Brain microvascular endothelial cell (primary cell): Measurements from ENCODE around the gene TOE1.
A peak's percentile ranks its signal among the peaks of the same experiment; 100 is the strongest.

Experiments
- DNase-seq: peaks from one replicate; pipeline ENCODE4 v3.0.0-alpha.2; 2020
- H3K27ac ChIP-seq: fragments of 250-450 bp; sonication (Bioruptor Pico); 2 replicates; pipeline ENCODE4 v1.5.1; 2020; ENCODE audit warnings: mild to moderate bottlenecking, moderate library complexity
- H3K27me3 ChIP-seq: fragments of 250-450 bp; sonication (Bioruptor Pico); replicated peaks from 2 replicates; pipeline ENCODE4 v1.5.1; 2020; ENCODE audit warnings: mild to moderate bottlenecking
- H3K36me3 ChIP-seq: fragments of 250-450 bp; sonication (Bioruptor Pico); replicated peaks from 2 replicates; pipeline ENCODE4 v1.5.1; 2020; ENCODE audit warnings: mild to moderate bottlenecking
- H3K4me3 ChIP-seq: 2 replicates; pipeline ENCODE4 v1.5.1; 2011; ENCODE audit warnings: low read depth, mild to moderate bottlenecking, control low read depth, low read length, moderate library complexity
- CTCF ChIP-seq: IDR thresholded peaks from 2 replicates; pipeline ENCODE4 v1.5.1; 2011; ENCODE audit warnings: low read depth, mild to moderate bottlenecking, moderate library complexity, low read length, control low read depth, inconsistent platforms; ENCODE audit errors: missing control alignments
- in situ Hi-C: cut with HindIII; loops from 2 replicates; pipeline ENCODE4 v1.10.0; 2017; ENCODE audit warnings: low sequenced_read_pairs, low pct_ligation_motif_present

The TOE1 gene

DNA sequence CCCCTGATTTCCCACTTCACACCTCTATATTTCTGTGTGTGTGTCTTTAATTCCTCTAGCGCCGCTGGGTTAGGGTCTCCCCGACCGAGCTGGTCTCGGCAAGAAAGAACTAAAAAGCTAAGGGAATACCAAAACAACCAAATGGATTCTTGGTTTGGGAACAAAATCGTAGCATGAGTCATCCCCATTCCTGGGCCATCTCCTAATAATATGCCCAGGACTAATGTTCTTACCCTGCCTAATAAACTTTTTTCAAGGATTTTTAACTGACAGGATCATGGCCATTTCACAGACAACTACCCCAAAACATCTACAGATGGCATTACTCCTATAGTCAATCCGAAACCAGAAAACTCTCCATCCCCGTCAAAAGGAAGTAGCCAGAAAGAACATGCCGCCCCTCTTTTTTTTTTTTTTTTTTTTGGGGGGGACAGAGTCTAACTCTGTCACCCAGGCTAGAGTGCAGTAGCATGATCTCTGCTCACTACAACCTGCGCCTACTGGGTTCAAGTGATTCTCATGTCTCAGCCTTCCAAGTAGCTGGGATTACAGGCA is 17.4 kb upstream of the TOE1 start:
- in situ Hi-C loops: loop anchor here (25.0 kb wide), 1 partner anchor 310 kb away; the partner anchor contains the start of genes HECTD3 and UROD
- H3K27ac ChIP-seq: no peak overlapping the region
- no peaks in the 10 kb centered on the region for H3K27me3 ChIP-seq
- no peak for DNase-seq
- no peak for TF ChIP-seq CTCF
- H3K36me3 ChIP-seq: no peaks in the 10 kb centered on the region
- no peak overlapping the region for H3K4me3 ChIP-seq

DNA sequence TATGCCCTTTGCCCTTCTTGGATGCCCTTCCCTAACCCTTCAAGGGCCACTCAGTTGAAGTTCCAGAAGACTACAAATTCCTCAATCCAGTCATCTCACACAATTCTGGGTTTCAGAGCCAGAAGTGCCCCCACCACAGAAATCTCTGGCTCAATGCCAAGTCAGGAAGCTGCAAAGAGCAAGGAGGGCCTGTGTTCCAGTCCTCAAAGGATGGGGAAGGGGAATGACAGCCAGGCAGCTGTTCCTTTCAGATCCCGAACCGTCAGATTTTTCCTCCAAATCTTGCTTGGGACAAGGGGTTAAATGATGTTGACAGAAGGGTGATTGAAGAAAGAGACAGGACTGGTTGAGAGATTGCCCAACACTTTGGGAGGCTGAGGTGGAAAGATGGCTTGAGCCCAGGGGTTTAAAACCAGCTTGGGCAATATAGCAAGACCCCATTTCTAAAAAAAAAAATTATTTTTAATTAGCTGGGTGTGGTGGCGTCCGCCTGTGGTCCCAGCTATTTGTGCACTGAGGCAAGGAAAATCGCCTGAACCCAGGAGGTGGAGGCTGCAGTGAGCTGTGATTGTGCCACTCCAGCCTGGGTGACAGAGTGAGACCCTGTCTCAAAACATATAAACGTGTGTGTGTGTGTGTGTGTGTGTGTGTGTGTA is 14.0 kb upstream of the TOE1 start:
- peak overlapping the region; percentile 62 for H3K4me3 ChIP-seq
- TF ChIP-seq CTCF: no peak
- DNase-seq: no peak

GRCh38 chr1:45326627-45327623 is 13.0 kb upstream of the TOE1 start, which contains the start of gene HPDL:
Gene HPDL (plus strand): TSS chr1:45326895. CDS start chr1:45327149, 254 bp downstream.
- Histone ChIP-seq H3K27me3 (no peaks in the 10 kb centered on the region), H3K36me3 (no peaks in the 10 kb centered on the region), H3K27ac (no peak within 1 kb of the TSS), H3K4me3 (peak within 1 kb of the TSS; percentile 62)
- DNase-seq: peak; percentile 31
- in situ Hi-C loops: no loop called here
- peak; percentile 27 for TF ChIP-seq CTCF

More for the DNA sequence above, 14.0 kb upstream of the TOE1 start:
- no peak overlapping the region for H3K27ac ChIP-seq
- no peaks in the 10 kb centered on the region for H3K27me3 ChIP-seq
- in situ Hi-C loops: no loop called here
- no peaks in the 10 kb centered on the region for H3K36me3 ChIP-seq

DNA sequence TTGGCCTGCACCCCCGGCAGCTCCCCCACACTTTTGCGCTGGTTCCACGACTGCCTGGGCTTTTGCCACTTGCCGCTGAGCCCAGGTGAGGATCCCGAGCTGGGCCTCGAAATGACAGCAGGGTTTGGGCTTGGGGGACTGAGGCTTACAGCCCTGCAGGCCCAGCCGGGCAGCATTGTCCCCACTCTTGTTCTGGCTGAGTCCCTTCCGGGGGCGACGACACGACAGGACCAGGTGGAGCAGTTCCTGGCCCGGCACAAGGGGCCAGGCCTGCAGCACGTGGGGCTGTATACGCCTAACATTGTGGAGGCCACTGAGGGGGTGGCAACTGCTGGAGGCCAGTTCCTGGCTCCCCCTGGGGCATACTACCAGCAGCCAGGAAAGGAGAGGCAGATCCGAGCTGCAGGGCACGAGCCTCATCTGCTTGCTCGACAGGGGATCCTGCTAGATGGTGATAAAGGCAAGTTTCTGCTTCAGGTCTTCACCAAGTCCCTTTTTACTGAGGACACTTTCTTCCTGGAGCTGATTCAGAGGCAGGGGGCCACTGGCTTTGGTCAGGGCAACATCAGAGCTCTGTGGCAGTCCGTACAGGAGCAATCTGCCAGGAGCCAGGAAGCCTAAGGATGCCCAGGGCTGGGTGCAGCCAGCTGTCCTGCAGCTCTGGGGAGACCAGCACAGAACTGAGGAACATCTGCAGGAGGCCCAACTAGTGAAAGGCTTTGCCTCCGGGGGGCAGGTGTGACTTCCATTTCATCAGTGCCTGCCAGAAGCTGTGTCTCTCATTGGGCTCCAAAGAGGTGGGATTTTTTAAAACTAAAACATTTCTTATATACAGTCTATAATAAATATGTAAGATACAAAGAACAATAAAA is 12.1 kb upstream of the TOE1 start:
- Histone ChIP-seq H3K27me3 (no peaks in the 10 kb centered on the region), H3K27ac (no peak overlapping the region), H3K4me3 (peak overlapping the region; percentile 62), H3K36me3 (no peaks in the 10 kb centered on the region)
- TF ChIP-seq CTCF: no peak
- DNase-seq: no peak
- in situ Hi-C loops: no loop called here

DNA sequence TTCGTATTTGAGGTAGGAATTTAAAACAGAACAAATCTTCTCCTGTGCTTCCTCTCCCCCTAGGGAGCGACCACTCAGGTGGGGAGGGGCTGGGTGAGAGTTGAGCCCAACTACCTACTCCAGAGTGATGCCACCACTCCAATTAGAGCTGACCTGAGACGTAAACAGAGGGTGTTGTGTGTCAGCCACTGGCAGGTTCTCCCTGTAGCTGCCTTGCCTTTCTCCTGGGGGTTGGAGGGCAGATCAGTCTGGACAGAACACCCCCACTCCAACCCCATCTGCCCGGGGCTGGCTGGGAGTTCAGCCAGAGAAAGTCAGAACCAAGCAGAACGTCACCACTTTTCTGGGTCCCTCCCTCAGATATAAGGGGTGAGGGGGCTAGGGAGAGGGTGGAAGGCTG is 11.3 kb upstream of the TOE1 start:
- DNase-seq: no peak
- no peak overlapping the region for H3K4me3 ChIP-seq
- no peaks in the 10 kb centered on the region for H3K27me3 ChIP-seq
- TF ChIP-seq CTCF: no peak
- no peaks in the 10 kb centered on the region for H3K36me3 ChIP-seq
- H3K27ac ChIP-seq: no peak overlapping the region
- in situ Hi-C loops: no loop called here
